Pancreas (tissue), 10 donors: ENCODE results near the gene LRRN4CL. TPM values are rescaled to one million over a fixed set of nuclear protein-coding genes. Genes with fewer than 3 reads are reported as not detected.
A peak's percentile ranks its signal among the peaks of the same experiment; 100 is the strongest.

Source experiments
- ATAC-seq, 4 donors: fragments of 200-7000 bp; cut with Tn5 transposase; one replicate each; pipeline versions ENCODE4 v1.8.0 to v1.9.1; 2020; ENCODE audit warnings: mild to moderate bottlenecking in 4 of 4, moderate library complexity in 4 of 4
- DNase-seq, 6 donors: peaks; one replicate each; pipeline ENCODE4 v3.0.0-alpha.2; 2020
- FAIRE-seq: peaks from 2 replicates; lab custom pipeline; 2012; peaks lifted over from hg19 to GRCh38; lab: Jason Lieb, UNC
- H3K27ac ChIP-seq, 4 donors: fragments of 200-600 bp; sonication (generic); 1 replicate in 3 of 4; 2 replicates in 1 of 4; pipeline versions ENCODE4 v1.5.0 to v1.8.0; 2020
- H3K27me3 ChIP-seq, 4 donors: fragments of 200-600 bp; one replicate each; pipeline ENCODE4 v1.8.0; 2021
- H3K36me3 ChIP-seq, 3 donors: fragments of 200-600 bp; sonication (generic) in 1 of 3; one replicate each; pipeline versions ENCODE4 v1.5.0 to v1.8.0; 2020 to 2021
- H3K4me1 ChIP-seq, 3 donors: fragments of 200-600 bp; one replicate each; pipeline ENCODE4 v1.8.0; 2021
- H3K4me3 ChIP-seq, 4 donors: fragments of 200-600 bp; sonication (generic) in 2 of 4; one replicate each; pipeline versions ENCODE4 v1.5.0 to v1.8.0; 2020 to 2021
- H3K9me3 ChIP-seq, 4 donors: fragments of 200-600 bp; one replicate each; pipeline ENCODE4 v1.8.0; 2021
- CTCF ChIP-seq, 4 donors: fragments of 200-600 bp; sonication (generic) in 3 of 4; IDR thresholded peaks; one replicate each; pipeline versions ENCODE4 v1.5.0 to v1.8.0; 2021; ENCODE audit warnings: antibody characterized with exemption in 4 of 4
- WGBS, 2 donors: extraction: QIAGEN DNeasy Blood & Tissue Kit; methylation state at CpG; one replicate each; pipeline ENCODE4 v1.1.7; 2013; 5-methylcytosine and 5-hydroxymethylcytosine counted together
- intact Hi-C, 3 donors: fragments of 100-400 bp; cut with DNase I; formaldehyde crosslinking; loops; one replicate each; pipeline versions ENCODE4 v1.11.1 to v1.14.2; 2022
- polyA plus RNA-seq, 2 donors: library from polyadenylated mRNA; stranded (reverse); fragments of 200-250 nt; gene quantifications; one replicate each; pipeline ENCODE4 v1.2.3, GENCODE V29; 2013
- total RNA-seq, 6 donors: library from RNA; stranded (reverse); fragmentation: NEBNext Ultra II Directional in 4 of 6; extraction: Animal tissue kit (Norgen Biotek cat#: 25700) in 4 of 6; gene quantifications; one replicate each; pipeline versions ENCODE4 v1.2.1 to v1.2.4, GENCODE V29; 2021 to 2023
- donor health status: healthy with polysubstance abuse.
- donor health status: DM: no; HTN: no; CAD: no; lungs with moderate emphysema.
- donor health status: DM: no; HTN: no; CAD: no.
- donor health status: control.
- donor health status: control.
- donor health status: Bipolar disorder and iron deficiency.
- donor health status: DM: yes; HTN: yes; CAD: no.
- donor health status: DM: no; HTN: no; CAD: no.
- donor health status: DM: no; HTN: no; CAD: no.
- donor health status: DM: yes; HTN: yes; CAD: no.

Gene LRRN4CL
- total and polyA plus RNA-seq, 8 donors: 0.16 to 1.6 (median 0.53) TPM

GRCh38 chr11:62649486-62649885 is 39.8 kb downstream of the LRRN4CL start:
- Histone ChIP-seq H3K27me3 (no peaks in the 10 kb centered on the region), H3K36me3 (peaks cover 0 to 14% (median 3%) of the 10 kb centered on the region in 3 donors), H3K4me3 (no peak overlapping the region), H3K4me1 (peaks cover 6 to 21% (median 16%) of the 10 kb centered on the region in 3 donors), H3K9me3 (no peaks in the 10 kb centered on the region), H3K27ac (no peak overlapping the region)
- 89 to 90% methylated on average over 11 of the region's 11 CpGs for WGBS, 2 donors
- intact Hi-C loops: no loop called here
- TF ChIP-seq CTCF (IDR thresholded peaks at IDR 0.05): no peak
- no peak for DNase-seq
- ATAC-seq: no peak
- FAIRE-seq: no peak

GRCh38 chr11:62648967-62649364 is 40.4 kb downstream of the LRRN4CL start:
- 86 to 90% methylated on average over 11 of the region's 11 CpGs for WGBS, 2 donors
- FAIRE-seq (no peak), DNase-seq (peak in 2 of 6 donors; percentile 24 to 43), ATAC-seq (no peak)
- Histone ChIP-seq H3K4me1 (peaks cover 6 to 21% (median 16%) of the 10 kb centered on the region in 3 donors), H3K9me3 (no peaks in the 10 kb centered on the region), H3K4me3 (no peak overlapping the region), H3K27ac (no peak overlapping the region), H3K36me3 (peaks cover 0 to 14% (median 3%) of the 10 kb centered on the region in 3 donors), H3K27me3 (no peaks in the 10 kb centered on the region)
- no peak for TF ChIP-seq CTCF (IDR thresholded peaks at IDR 0.05)
- intact Hi-C loops: no loop called here

- intact Hi-C loops: no loop called here
- no peak overlapping the region for H3K27ac ChIP-seq
- H3K4me3 ChIP-seq: no peak overlapping the region
- ATAC-seq (no peak), DNase-seq (peak in 1 of 6 donors; percentile 42), FAIRE-seq (no peak)
- 89 to 94% methylated on average over 24 of the region's 24 CpGs for WGBS, 2 donors
- peaks cover 0 to 14% (median 3%) of the 10 kb centered on the region in 3 donors for H3K36me3 ChIP-seq
- peaks cover 6 to 21% (median 16%) of the 10 kb centered on the region in 3 donors for H3K4me1 ChIP-seq
- H3K9me3 ChIP-seq: no peaks in the 10 kb centered on the region
- TF ChIP-seq CTCF (IDR thresholded peaks at IDR 0.05): no peak
- no peaks in the 10 kb centered on the region for H3K27me3 ChIP-seq
Observed at GRCh38 chr11:62648185-62648966, 41.0 kb downstream of the LRRN4CL start.

GRCh38 chr11:62647609-62648005 is 41.7 kb downstream of the LRRN4CL start:
- 49 to 59% methylated on average over 6 of the region's 6 CpGs for WGBS, 2 donors
- FAIRE-seq (no peak), DNase-seq (no peak), ATAC-seq (peak in 1 of 4 donors; percentile 0)
- Histone ChIP-seq H3K4me3 (peak overlapping the region in 1 of 4 donors; percentile 82), H3K9me3 (no peaks in the 10 kb centered on the region), H3K4me1 (peaks cover 6 to 21% (median 16%) of the 10 kb centered on the region in 3 donors), H3K27ac (peak overlapping the region in 1 of 4 donors; percentile 10), H3K36me3 (peaks cover 0 to 14% (median 3%) of the 10 kb centered on the region in 3 donors), H3K27me3 (no peaks in the 10 kb centered on the region)
- no peak for TF ChIP-seq CTCF (IDR thresholded peaks at IDR 0.05)
- intact Hi-C loops: no loop called here
